Endothelial cell of umbilical vein (primary cell): ENCODE results near the gene PSKH1.

Experiments
- CTCF ChIP-seq, 2 donors: IDR thresholded peaks; 1 replicate in 1 of 2; 2 replicates in 1 of 2; pipeline ENCODE4 v1.5.1; 2011; ENCODE audit warnings: low read length in 2 of 2, mild to moderate bottlenecking in 2 of 2, moderate library complexity in 2 of 2, control low read depth in 1 of 2, inconsistent platforms in 1 of 2, low read depth in 1 of 2; ENCODE audit not compliant: insufficient read depth in 1 of 2; ENCODE audit errors: extremely low read depth in 1 of 2
- EZH2 ChIP-seq: IDR thresholded peaks from 2 replicates; pipeline ENCODE4 v1.6.1; 2012; ENCODE audit warnings: borderline replicate concordance, low read depth, mild to moderate bottlenecking, moderate library complexity, low read length, inconsistent platforms; ENCODE audit not compliant: severe bottlenecking
- FOS ChIP-seq: IDR thresholded peaks from 2 replicates; pipeline ENCODE4 v1.6.1; 2011; ENCODE audit warnings: mild to moderate bottlenecking, low read length, moderate library complexity, borderline replicate concordance; ENCODE audit not compliant: insufficient read depth
- GATA2 ChIP-seq: IDR thresholded peaks from 2 replicates; pipeline ENCODE4 v1.7.0; 2011; ENCODE audit warnings: low read depth, mild to moderate bottlenecking, moderate library complexity, mixed read lengths, low read length; ENCODE audit not compliant: insufficient read length, insufficient read depth
- JUN ChIP-seq: IDR thresholded peaks from 2 replicates; pipeline ENCODE4 v1.6.1; 2011; ENCODE audit warnings: borderline replicate concordance, low read depth; ENCODE audit not compliant: insufficient read length, insufficient read depth
- MAX ChIP-seq: IDR thresholded peaks from 2 replicates; pipeline ENCODE4 v1.6.1; 2011; ENCODE audit not compliant: insufficient read depth, insufficient read length
- MYC ChIP-seq: IDR thresholded peaks from one replicate; pipeline ENCODE4 v1.6.1; 2011; ENCODE audit warnings: mild to moderate bottlenecking, low read depth, low read length
- POLR2A ChIP-seq: IDR thresholded peaks from 2 replicates; pipeline ENCODE4 v1.6.1; 2012; ENCODE audit warnings: low read depth, mild to moderate bottlenecking, control low read depth, low read length
- POLR2AphosphoS5 ChIP-seq: IDR thresholded peaks from 2 replicates; pipeline ENCODE4 v1.6.1; 2012; ENCODE audit warnings: low read depth, mild to moderate bottlenecking, control low read depth, low read length, moderate library complexity; ENCODE audit not compliant: insufficient read depth

GRCh38 chr16:67940446-67941089 lies 47.5 kb downstream of the PSKH1 start:
- TF ChIP-seq CTCF (IDR thresholded peaks at IDR 0.05; ENCODE audit: extremely low read depth in 1 of 2, insufficient read depth in 1 of 2, low read depth in 1 of 2, low read length in 2 of 2) (no peak), POLR2A (no peak), GATA2 (no peak), EZH2 (no peak), MAX (no peak), JUN (no peak), MYC (no peak), POLR2AphosphoS5 (no peak), FOS (no peak)
